ENCODE data around the gene PATL2.
"Not testable (repeated sequence)": the region's sequence is repeated elsewhere in the genome, so short reads cannot be mapped to it uniquely, and the experiment has no call there.

The PATL2 gene

DNA sequence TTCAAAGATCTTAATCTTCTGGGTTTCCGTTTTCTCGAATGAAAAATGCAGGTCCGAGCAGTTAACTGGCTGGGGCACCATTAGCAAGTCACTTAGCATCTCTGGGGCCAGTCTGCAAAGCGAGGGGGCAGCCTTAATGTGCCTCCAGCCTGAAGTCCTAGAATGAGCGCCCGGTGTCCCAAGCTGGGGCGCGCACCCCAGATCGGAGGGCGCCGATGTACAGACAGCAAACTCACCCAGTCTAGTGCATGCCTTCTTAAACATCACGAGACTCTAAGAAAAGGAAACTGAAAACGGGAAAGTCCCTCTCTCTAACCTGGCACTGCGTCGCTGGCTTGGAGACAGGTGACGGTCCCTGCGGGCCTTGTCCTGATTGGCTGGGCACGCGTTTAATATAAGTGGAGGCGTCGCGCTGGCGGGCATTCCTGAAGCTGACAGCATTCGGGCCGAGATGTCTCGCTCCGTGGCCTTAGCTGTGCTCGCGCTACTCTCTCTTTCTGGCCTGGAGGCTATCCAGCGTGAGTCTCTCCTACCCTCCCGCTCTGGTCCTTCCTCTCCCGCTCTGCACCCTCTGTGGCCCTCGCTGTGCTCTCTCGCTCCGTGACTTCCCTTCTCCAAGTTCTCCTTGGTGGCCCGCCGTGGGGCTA lies at the start of gene PATL2, which contains the start of gene B2M:
PATL2 (minus strand) TSS at position 228 of the 647 bp plus-strand sequence. CDS start 34,833 bp downstream, outside the sequence.
B2M (plus strand) TSS at position 422 of the 647 bp plus-strand sequence; CDS start at position 452, 30 bp downstream.
- peak; percentile 91 for DNase-seq (ENCODE audit: low spot score)

DNA sequence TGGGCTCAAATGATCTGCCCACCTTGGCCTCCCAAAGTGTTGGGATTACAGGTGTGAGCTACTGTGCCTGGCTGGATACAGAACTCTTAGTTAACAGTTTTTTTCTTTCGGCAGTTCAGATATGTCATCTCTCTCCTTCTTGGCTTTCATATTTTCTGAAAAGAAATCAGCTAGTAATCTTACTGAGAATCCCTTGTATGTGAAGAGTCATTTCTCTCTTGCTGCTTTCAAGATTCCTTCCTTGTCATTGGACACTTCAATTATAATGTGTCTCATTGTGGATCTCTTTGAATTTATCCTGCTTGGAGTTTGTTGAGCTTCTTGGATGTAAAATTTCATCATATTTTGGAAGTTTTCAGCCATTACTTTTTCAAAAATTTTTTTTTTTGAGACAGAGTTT lies 42.2 kb upstream of the PATL2 start:
- DNase-seq (ENCODE audit: low spot score) = no peak

GRCh38 chr15:44743454-44743853 lies 32.3 kb upstream of the PATL2 start:
- not testable (repeated sequence) for DNase-seq (ENCODE audit: low spot score)

DNA sequence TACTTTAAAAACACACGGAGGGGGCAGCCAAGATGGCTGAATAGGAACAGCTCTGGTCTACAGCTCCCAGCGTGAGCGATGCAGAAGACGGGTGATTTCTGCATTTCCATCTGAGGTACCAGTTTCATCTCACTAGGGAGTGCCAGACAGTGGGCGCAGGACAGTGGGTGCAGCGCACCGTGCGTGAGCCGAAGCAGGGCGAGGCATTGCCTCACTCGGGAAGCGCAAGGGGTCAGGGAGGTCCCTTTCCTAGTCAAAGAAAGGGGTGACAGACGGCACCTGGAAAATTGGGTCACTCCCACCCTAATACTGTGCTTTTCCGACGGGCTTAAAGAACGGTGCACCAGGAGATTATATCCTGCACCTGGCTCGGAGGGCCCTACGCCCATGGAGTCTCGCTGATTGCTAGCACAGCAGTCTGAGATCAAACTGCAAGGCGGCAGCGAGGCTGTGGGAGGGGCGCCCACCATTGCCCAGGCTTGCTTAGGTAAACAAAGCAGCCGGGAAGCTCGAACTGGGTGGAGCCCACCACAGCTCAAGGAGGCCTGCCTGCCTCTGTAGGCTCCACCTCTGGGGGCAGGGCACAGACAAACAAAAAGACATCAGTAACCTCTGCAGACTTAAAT lies 28.2 kb upstream of the PATL2 start:
- DNase-seq (ENCODE audit: low spot score) = not testable (repeated sequence)

GRCh38 chr15:44738340-44738984 lies 27.3 kb upstream of the PATL2 start:
- DNase-seq (ENCODE audit: low spot score) = peak; percentile 43

DNA sequence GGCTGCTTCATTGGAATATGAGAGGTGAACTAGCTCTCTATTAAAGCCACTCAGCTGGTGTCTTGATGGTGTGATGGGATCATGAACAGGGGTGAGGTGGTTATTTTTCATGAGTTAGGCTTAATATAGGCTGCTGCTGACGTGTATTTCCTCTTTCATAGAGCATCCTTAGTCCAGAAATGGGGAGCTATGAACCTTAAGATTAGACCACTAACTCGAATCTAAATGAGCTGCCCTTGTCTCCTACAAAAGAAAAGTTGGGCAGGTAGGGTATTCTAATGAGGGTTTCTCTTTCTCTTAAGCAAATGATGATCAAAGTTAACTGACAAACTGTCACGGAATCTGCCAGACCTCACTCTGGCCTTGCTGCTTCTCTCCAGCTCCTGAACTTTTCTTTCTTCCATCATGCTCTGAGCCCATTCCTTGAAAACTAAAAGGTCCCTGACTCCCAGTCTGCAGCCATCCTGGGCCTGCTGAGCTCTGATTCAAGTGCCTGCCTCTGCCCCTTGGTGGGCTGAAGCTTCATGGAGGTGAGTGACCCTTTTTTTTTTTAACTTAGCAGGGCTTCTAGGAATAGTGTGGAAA lies 25.1 kb upstream of the PATL2 start, which contains the start of gene TRIM69:
TRIM69 (plus strand) TSS at position 348 of the 585 bp plus-strand sequence; CDS start at position 525, 177 bp downstream.
- no peak for DNase-seq (ENCODE audit: low spot score)

DNA sequence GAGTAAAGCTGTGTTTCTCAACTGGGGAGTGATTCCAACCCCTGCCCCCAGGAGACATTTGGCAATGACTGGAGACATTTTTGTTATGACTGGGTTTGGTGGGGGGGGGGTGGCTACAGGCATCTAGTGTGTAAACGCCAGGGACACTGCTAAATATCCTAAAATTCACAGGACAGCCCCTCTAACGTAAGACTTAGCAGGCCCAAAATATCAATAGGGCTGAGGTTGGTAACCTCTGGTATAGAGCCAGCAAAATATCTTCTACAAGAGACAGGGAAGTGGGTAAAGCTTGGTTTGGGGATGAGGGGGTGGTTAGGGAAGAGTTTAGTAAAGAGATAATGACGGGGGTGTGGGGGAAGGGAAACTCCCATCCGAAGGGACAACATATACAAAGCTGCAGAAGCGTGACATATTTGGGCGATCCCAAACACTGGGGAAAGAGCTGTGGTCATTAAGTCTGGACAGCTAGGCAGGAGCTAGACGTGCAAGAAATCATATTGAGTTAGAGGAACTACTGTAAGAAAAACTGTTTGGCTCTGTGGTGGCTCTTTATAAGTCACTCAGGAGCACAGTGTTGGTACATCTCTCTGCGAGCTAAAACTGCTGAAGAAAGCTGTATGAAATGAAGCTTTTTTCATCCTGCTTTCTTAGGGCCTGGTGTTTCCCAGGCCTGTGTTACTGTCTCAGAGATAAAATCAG lies 24.5 kb upstream of the PATL2 start:
- no peak for DNase-seq (ENCODE audit: low spot score)

DNA sequence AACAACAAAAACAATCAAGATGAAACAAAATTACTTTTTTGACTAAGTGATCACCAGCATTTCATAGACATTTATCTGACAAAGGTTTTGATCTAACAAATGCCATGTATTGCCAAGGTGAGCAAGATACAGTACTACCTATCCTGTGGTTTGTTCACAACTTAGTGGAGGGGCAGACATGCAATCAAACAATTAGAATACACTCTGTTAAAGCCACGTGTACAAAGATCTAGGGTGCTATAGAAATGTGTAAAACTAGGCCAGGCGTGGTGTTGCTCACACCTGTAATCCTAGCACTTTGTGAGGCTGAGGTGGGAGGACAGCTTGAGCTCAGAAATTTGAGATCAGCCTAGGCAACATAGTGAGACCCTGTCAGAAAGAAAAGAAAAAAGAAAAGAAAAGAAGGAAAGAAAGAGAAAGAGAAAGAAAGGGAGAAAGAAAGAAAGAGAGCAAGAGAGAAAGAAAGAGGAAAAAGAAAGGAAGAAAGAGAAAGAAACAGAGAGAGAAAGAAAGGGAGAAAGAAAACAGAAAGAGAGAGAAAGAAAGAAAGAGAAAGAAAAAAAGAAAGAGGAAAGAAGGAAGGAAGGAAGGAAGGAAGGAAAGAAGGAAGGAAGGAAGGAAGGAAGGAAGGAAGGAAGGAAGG lies 23.8 kb upstream of the PATL2 start:
- DNase-seq (ENCODE audit: low spot score) = no peak

DNA sequence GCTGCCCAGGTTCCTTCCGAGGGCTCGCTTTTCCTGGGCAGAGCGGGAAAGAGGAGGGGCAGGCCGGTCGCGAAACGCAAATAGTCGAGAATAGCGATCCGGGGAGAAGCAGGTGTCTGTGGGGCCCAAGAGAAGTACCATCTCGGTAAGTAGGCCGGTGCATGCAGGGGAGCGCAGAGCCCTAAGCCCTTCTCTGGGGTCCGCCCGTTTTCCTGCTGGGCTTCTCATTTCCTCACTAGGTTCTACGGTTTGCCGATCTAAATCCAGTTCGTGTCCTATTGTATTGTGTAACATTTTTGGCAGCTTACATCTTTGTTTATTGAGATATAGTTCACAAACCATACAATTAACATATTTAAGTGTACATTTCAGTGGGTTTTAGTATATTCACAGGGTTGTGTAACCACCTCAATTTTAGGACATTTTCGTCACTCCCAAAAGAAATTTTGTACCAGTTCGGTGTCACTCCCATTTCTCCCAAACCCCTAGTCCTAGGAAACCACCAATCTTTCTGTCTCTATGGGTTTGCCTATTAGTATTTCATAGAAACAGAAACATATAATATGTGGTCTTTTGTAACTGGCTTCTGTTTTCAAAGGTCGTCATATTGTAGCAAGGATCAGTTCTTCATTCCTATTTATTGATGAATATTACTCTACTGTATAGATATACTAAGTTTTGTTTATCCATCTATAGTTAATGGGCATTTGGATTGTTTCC lies 18.4 kb upstream of the PATL2 start:
- no peak for DNase-seq (ENCODE audit: low spot score)

DNA sequence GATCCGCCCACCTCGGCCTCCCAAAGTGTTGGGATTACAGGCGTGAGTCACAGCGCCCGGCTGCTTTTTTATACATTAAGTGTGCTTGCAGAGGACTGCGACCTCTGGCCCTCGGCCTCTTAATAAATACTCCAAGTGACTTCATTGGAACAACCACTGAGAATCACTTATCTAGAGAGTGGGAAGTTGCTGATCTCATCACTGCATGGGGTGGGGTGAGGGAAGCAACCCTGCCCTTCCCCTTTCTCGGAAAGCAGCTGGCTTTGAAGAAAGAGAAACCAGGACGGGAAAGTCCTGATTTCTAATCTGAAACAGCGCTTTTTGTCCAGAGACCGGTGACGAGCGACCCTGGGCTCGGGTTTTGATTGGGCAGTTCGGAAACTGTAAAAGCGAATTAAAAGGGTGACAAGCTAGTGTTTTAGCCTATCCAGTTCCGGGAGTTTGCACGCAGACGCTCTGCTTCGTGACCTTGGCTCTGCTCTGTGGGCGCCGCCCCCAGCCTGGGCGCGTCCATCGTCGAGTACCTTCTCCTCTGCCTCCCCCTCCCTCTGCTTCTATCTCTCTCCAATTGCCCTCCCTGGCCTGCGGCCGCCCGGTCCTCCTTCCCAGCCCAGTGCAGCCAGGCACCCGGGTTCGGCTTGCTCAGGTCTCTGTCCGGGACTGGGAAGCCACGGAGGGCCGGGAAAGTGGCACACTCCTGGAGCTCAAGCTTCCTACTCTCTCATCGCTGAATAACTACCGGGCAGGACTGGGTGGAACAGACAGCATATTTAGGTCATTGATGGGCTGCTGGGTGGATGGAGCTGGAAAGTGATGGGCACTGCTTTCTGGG lies 17.7 kb upstream of the PATL2 start:
- DNase-seq (ENCODE audit: low spot score) = peak; percentile 95

DNA sequence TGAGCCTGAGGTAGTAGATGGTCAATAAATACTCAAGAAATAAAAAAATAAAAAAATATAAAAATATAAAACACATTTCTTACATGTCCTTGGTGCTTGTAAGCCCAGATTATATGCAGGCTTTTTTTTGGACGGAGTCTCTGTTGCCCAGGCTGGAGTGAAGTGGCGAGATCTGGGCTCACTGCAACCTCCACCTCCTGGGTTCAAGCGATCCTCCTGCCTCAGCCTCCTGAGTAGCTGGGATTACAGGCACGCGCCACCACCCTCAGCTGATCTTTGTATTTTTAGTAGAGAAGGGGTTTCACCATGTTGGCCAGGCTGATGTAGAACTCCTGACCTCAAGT lies 17.1 kb upstream of the PATL2 start:
- DNase-seq (ENCODE audit: low spot score) = not testable (repeated sequence)

- DNase-seq (ENCODE audit: low spot score) = no peak
Observed at GRCh38 chr15:44727485-44728231, 16.5 kb upstream of the PATL2 start.

DNA sequence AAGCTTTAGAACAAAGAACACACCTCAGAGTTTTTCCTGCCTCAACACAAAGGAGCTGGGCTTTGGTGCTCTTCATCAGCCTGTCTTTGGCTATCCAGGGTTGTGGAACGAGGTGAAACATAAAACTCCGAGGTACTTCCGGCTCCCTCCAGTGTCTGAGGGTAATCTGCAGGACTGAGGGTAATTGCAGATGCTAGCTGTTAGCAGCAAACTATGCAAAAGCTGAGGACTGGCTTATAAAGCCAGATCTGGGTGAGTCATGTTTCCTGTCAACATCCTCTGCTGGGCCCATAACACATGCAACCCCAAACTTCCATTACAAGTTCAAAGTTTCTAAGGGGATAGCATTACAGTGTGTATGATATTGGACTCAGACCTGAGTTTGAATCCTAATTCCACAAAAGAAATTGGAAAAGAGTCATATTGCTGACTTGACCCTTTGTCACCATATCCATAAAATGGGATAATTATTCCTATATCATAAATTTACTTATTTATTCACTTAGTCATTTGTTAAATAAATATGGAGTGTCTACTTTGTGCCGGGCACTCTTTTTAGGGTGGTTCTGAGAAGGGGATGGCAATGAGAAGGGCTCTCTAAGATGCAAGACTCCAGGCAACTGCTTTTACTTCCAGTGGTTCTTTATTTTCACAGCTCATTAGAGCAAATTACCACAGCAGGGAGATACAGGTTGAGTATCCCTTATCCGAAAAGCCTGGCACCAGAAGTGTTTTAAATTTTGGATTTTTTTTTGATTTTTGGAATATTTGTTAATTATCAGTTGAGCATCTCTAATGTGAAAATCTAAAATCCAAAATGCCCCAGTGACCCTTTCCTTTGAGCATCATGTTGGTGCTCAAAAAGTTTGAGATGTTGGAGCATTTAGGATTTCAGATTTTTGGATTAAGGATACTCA lies 15.7 kb upstream of the PATL2 start:
- peak; percentile 88 for DNase-seq (ENCODE audit: low spot score)

- DNase-seq (ENCODE audit: low spot score) = no peak
Observed at GRCh38 chr15:44726136-44726535, 15.0 kb upstream of the PATL2 start.

GRCh38 chr15:44722011-44722410 lies 10.9 kb upstream of the PATL2 start:
- DNase-seq (ENCODE audit: low spot score) = no peak

GRCh38 chr15:44720460-44721176 lies 9.5 kb upstream of the PATL2 start:
- no peak for DNase-seq (ENCODE audit: low spot score)

GRCh38 chr15:44720000-44720435 lies 8.9 kb upstream of the PATL2 start:
- not testable (repeated sequence) for DNase-seq (ENCODE audit: low spot score)

All from LoVo (cell line).